Astrocyte of the cerebellum (primary cell): ENCODE data around the gene DISP1.
A peak's percentile ranks its signal among the peaks of the same experiment; 100 is the strongest.

ENCODE experiments used
- DNase-seq: peaks from one replicate; pipeline ENCODE4 v3.0.0-alpha.2; 2011; ENCODE audit warnings: low read depth
- H3K4me3 ChIP-seq: 2 replicates; pipeline ENCODE4 v1.5.1; 2011; ENCODE audit warnings: mild to moderate bottlenecking, low read depth, low read length, moderate library complexity
- CTCF ChIP-seq: IDR thresholded peaks from 2 replicates; pipeline ENCODE4 v1.5.1; 2012; ENCODE audit warnings: low read length, low read depth, moderate library complexity, mild to moderate bottlenecking; ENCODE audit errors: missing control alignments
- in situ Hi-C: cut with HindIII; loops from 2 replicates; pipeline ENCODE4 v1.10.0; 2017; ENCODE audit warnings: low sequenced_read_pairs

The DISP1 gene

GRCh38 chr1:222777463-222777862, 37.4 kb upstream of the DISP1 start:
- H3K4me3 ChIP-seq: no peak overlapping the region
- in situ Hi-C loops: loop anchor here (5.0 kb wide), 2 partner anchors 40 to 305 kb away; partner anchors contain the start of gene FAM177B
- DNase-seq: peak; percentile 20
- TF ChIP-seq CTCF: no peak

- H3K4me3 ChIP-seq: no peak overlapping the region
- DNase-seq: no peak
- TF ChIP-seq CTCF: no peak
- in situ Hi-C loops: loop anchor here (5.0 kb wide), 2 partner anchors 41 to 304 kb away; partner anchors contain the start of gene FAM177B
These were observed 36.9 kb upstream of the DISP1 start for GRCh38 chr1:222777977-222778376.

- H3K4me3 ChIP-seq: no peak overlapping the region
- no peak for DNase-seq
- in situ Hi-C loops: no loop called here
- no peak for TF ChIP-seq CTCF
These were observed 33.6 kb upstream of the DISP1 start for GRCh38 chr1:222781251-222781650.

GRCh38 chr1:222783051-222783450, 31.8 kb upstream of the DISP1 start:
- TF ChIP-seq CTCF: no peak
- H3K4me3 ChIP-seq: no peak overlapping the region
- in situ Hi-C loops: no loop called here
- no peak for DNase-seq

GRCh38 chr1:222784371-222784770, 30.5 kb upstream of the DISP1 start:
- DNase-seq: no peak
- in situ Hi-C loops: no loop called here
- no peak for TF ChIP-seq CTCF

GRCh38 chr1:222784916-222785315, 29.9 kb upstream of the DISP1 start:
- in situ Hi-C loops: no loop called here
- H3K4me3 ChIP-seq: no peak overlapping the region
- no peak for DNase-seq
- no peak for TF ChIP-seq CTCF

More at GRCh38 chr1:222784371-222784770, 30.5 kb upstream of the DISP1 start:
- H3K4me3 ChIP-seq: no peak overlapping the region

- no peak for DNase-seq
- in situ Hi-C loops: no loop called here
- H3K4me3 ChIP-seq: no peak overlapping the region
- no peak for TF ChIP-seq CTCF
These were observed 29.3 kb upstream of the DISP1 start for GRCh38 chr1:222785529-222785928.
